ENCODE results near the gene METTL23.
"Not testable (repeated sequence)": the region's sequence is repeated elsewhere in the genome, so short reads cannot be mapped to it uniquely, and the experiment has no call there.

The METTL23 gene

DNA sequence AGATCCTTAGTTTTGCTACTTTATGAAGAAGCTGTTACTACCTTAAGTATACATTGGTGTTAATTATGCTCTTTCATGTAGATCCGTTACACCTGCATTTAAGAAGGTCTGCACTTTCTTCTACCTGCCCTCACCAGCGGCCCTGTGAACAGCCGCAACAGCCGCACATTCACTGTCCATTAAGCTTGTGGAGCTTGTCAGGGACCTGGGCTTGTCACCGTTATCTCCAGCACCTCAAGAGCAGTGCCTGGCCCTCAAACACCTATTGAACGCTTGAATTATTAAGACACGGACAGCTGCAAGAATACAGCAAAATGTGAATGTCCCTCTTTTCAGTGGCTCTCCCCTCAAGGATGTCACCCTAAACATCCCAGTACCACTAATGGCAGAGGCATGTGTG lies 12.9 kb upstream of the METTL23 start:
- no peak for DNase-seq (ENCODE audit: low spot score)

DNA sequence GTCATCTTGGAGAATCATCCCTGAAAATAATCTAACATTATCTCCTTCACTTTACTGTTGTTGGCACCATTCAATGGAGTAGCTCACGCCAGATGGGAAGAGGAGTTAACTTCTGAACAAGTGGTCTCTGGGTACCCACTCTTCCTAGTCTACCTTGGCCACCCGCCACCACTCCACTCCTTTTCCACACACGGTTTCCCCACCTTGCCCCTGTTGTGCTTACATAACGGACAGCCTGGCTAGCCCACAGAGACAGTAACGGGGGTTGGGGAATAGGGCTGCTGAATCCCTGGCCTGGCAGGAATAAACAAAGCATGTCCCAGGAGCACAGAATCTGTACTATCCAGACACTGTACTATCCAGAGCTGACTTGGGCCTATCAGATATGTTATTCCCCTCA lies 12.3 kb upstream of the METTL23 start:
- no peak for DNase-seq (ENCODE audit: low spot score)

DNA sequence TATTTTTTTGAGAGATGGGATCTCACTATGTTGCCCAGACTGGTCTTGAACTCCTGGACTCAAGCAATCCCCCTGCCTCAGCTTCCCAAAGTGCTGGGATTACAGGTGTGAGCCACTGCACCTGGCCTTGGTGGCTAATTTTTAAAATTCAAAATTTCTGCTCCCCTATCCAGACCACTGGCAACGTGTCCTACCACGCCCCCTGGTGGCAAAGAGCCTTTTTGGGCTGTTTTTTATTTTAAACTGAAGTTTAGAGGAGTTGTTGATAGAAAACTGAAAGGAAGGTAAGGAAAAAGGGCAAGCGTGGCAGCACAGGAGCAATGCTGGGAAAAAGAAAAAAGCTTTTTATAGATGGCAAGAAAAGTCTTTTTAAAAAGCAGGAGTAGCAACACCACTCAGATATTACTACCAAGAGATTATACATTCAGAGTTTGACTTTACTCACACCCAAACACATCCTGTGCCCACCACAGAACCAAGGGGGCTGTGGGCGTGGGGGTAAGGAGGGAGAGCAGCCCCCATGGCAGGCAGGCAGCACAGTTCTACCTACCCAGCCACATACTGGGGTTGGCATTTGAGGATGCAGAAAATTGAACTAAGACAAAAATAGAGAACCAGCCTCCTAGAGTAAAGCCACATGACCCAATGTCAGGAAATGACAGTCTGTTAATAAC lies 11.7 kb upstream of the METTL23 start:
- DNase-seq (ENCODE audit: low spot score), result no peak

DNA sequence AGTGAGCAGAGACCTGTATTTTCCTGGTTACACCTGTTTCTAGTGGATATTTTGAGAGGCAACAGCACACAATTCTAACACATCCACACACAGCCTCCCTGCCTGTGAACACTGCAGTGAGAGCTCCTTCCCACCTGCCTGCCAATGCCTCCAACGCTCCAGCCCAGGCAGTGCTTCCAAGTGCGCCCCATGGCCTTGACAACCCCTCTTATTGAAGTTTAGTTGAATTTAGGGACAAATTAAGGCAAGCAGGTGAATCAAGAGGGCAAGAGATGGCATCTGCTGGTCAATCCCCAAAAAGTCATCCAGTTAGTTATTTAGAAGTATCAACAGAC lies 11.2 kb upstream of the METTL23 start:
- no peak for DNase-seq (ENCODE audit: low spot score)

DNA sequence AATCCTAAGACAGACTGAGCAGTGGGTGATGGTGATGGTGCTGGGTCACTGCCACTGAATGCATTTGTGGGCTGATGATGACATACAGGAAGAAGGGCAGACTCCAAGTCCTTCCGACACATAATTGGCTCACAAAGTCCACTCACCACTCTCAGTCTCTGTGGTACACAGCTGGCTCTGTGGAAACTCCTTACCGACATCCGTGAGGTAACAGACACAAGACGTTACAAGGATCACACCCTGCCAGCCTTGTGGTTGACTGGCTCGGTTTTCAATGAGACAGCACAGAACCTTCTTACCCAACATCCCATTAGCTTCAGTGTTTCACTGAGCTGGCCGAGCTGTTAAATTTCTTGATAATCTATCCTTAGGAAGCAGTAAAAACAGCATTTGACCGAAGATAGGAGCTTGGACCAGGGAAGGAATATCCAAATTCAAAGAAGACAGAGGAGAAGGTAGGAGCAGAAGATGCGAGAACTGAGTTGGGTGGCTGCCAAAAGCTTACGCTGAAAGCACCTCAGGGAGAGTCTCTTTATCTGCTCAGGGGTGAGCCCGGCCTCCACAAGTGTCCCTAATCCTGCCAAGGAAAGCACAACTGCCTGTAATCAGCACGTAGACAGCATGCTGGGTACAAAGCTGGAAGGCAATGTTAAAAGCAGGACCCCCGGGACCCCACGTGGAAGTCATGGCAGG lies 10.3 kb upstream of the METTL23 start:
- DNase-seq (ENCODE audit: low spot score), result no peak

DNA sequence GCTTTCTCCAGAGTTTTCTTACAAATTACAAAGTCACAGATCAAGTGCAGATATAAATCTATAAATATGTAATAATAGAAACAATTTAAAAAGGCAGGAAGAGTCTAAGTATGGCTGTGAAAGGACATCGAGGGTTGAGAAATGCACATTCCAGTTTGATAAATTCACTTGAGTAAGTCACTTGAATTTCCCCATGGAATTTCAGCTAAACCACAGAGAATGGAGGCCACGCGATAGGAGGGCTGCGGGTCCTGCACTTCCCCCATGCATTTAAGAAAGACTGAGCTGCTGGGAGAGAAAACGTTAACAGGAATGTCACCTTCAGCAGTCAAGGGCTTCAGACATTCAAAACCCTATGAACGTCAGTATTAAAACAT lies 9.8 kb upstream of the METTL23 start:
- no peak for DNase-seq (ENCODE audit: low spot score)

DNA sequence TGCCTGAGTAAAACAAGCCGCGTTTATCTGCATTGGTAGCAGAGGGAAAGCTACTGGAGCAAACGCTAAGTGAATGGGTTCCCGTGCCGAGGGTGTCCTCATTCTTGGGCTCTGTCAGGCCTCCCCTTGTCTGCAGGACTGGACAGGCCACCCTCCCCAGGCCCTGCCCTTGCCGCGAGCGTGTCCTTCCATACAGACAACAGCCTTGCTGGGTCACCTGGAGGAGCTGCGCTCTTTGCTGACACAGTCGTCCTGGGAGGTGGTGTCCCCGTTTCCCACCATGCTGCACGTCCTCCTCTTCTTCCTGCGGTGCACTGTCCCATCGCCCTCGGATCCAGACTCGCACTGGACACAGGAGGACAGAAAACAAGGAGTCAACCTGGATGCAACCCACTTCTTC lies 8.1 kb upstream of the METTL23 start:
- DNase-seq (ENCODE audit: low spot score), result no peak

DNA sequence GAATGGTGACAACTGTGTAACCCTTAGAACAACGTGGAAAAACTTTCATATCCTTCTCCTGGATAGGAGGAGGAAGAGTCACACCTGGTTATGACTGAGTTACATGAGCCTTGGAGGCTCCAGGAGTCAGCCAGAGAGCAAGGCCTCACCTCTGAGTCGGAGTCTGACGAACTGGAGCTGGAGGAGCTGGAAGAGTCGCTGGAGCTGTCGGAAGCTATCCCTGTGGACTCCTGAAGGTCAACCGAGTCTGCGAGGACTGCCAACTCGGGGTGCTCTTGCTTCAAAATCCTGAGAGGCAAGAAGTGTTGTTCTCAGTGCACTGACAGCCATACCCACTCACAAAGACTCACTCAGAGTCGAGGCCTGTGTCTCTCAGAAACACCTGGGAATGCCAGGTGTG lies 6.4 kb upstream of the METTL23 start:
- no peak for DNase-seq (ENCODE audit: low spot score)

DNA sequence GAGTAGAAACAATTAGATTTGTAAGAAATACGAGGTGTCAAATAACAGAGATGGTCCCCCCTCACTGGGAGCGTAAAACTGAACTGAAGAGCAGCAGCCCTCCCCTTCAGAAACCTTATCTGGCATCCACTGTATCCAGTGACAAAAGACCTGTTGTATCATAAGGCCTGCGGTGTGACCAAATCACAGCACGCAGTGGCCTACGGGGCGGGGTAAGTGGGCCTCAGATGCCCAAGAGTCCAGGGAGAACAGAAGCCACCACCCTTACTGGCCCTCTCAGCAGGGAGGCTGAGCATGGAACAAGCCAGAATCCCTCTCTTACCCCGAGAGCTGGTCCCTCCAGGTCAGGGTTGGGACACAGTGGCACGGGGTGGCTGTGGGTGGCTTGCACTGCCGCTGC lies 5.7 kb upstream of the METTL23 start:
- DNase-seq (ENCODE audit: low spot score), result no peak

DNA sequence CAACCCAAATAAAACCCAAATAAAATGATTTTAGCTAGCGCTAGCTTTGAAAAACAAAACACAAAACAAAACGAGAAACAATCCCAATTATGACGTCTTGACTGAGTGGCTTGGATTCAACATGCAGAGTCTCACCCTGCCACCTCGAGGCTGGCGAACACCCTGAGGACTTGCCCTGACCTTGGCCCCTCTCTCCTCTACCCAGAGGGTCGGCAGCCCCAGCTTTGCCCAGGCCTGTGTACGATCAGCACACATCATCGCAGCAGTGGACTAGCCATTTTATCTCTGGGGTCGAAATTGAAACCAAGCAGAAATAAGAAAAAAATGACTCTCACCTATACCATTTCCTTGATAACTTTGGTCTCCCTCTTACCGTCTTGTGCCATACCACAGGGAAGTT lies 5.2 kb upstream of the METTL23 start:
- no peak for DNase-seq (ENCODE audit: low spot score)

DNA sequence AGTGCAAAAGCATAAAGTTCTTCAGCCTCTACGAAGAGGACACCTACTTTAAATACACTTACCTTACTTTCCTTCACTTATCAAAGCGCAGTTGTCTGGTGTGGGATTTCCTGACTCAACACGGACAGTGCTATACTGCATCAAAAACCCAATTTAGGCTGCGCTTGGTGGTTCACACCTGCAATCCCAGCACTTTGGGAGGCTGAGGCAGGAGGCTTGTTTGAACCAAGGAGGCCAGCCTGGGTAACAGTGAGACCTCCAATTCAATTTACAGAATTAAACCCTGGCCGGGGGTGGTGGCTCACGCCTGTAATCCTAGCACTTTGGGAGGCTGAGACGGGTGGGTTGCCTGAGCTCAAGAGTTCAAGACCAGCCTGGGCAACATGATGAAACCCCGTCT lies 4.4 kb upstream of the METTL23 start:
- no peak for DNase-seq (ENCODE audit: low spot score)

DNA sequence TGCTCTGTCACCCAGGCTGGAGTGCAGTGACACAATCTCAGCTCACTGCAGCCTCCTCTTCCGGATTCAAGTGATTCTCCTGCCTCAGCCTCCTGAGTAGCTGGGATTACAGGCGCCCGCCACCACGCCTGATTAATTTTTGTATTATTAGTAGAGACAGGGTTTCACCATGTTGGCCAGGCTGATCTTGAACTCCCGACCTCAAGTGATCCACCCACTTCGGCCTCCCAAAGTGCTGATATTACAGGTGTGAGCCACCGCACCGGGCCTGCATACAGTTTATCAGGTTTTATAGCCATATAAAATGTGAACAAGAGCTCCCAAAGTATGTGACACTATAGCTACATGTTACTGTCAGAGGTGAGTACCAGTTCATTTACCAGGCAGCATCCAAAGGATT lies 3.7 kb upstream of the METTL23 start:
- not testable (repeated sequence) for DNase-seq (ENCODE audit: low spot score)

DNA sequence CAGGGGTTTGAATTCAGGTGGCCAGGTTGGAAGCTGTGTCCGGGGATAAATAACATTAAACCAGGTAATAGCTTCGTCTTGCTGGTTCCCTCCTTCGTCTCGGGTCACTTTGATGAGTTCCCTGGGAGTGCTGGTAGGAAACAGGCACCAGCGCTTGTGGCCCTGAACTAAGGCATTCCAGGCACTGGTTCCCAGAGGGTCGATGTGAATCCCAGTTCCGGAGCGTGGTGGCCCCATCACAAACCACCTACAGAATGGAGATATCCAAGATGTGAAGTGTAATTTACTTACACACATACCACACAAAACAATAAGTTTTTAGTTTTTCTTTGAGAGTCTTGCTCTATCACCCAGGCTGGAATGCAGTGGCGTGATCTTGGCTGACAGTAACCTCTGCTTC lies 2.8 kb upstream of the METTL23 start:
- no peak for DNase-seq (ENCODE audit: low spot score)

DNA sequence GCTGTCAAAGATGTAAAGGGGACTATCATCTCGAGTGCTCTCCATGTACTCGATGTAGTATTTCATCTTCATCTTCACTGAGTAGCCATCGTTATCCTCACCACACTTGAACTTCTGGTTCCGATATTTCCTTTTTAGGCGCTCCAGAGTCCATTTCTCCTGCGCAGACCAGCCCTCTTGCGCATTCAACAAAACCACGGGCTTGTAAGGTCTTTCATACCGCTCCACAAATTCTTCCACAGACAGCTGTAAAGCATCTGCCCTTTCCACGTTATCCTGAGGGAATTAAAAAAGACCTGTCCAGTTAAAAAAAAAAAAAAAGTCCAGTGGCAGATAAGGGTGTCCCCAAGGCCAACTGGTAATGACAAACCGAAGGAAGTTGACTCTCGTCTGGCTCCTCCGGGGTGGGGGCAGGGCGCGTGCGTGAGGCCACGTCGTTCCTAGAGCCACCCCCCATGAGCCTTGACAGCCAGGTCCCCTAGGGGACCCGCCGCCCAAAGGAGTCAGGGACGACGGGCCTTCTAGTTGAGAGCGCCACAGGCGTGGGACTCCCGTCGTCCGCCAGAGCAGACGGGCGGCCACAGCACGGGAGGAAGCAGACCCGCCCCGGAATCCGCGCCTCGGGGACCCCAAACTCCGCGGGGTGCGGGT lies 934 bp upstream of the METTL23 start:
- DNase-seq (ENCODE audit: low spot score), result no peak

DNA sequence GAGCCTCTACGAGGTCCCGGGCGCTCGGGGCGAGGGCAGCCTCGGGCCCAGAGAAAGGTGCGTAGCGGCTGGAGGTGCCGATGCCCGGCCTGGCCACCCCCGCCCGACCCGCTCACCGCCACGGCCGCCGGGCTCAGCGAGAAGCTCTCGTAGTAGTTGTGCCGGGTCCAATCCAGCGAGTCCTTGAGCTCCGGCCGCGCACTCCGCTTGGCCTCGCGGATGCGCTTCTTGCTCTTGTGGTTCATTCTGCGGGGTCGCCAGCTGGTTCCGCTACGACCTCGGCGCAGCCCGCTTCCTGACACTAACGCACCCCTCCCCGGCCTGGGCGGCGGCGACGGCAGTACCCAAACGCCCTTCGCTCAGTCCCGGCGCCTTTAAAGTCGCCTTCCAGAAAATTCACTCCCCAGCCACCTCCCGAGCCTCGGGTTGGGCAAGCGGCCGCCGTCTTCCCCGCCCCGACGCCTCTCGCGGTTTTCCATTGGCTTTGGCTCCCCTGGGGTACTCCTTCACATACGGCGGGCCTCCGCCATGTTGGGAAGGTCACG lies 336 bp upstream of the METTL23 start, which contains the start of gene JMJD6:
Gene JMJD6 (minus strand): TSS at position 376 of the 545 bp plus-strand sequence. CDS start 131 bp downstream, at position 245.
- peak; percentile 96 for DNase-seq (ENCODE audit: low spot score)

DNA sequence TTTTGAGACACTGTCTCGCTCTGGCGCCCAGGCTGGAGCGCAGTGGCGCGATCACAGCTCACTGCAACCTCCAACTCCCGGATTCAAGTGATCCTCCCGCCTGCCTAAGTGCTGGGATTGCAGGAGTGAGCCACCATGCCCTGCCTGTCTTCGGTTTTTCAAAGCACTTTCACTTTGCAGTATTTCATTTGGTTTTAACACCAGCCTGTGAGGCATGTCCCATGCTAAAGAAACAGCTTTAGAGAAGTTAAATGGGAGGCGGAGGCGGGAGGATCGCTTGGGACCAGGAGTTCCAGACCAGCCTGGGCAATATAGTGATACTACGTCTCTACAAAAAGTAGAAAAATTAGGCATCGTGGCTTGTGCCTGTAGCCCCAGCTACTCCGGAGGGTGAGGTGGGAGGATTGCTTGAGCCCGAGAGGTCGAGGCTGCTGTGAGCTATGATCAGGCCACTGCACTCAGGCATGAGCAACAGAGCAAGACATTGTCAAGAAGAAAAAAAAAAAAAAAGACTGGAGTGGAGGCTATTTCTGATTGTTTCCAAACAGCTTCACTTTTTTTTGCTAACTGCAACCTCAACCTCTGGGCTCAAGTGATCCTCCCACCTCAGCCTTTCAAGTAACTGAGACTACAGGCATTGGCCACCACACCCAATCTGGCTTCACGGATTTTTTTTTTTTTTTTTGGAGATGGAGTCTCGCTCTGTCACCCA lies 1.3 kb downstream of the METTL23 start:
- DNase-seq (ENCODE audit: low spot score), result no peak

DNA sequence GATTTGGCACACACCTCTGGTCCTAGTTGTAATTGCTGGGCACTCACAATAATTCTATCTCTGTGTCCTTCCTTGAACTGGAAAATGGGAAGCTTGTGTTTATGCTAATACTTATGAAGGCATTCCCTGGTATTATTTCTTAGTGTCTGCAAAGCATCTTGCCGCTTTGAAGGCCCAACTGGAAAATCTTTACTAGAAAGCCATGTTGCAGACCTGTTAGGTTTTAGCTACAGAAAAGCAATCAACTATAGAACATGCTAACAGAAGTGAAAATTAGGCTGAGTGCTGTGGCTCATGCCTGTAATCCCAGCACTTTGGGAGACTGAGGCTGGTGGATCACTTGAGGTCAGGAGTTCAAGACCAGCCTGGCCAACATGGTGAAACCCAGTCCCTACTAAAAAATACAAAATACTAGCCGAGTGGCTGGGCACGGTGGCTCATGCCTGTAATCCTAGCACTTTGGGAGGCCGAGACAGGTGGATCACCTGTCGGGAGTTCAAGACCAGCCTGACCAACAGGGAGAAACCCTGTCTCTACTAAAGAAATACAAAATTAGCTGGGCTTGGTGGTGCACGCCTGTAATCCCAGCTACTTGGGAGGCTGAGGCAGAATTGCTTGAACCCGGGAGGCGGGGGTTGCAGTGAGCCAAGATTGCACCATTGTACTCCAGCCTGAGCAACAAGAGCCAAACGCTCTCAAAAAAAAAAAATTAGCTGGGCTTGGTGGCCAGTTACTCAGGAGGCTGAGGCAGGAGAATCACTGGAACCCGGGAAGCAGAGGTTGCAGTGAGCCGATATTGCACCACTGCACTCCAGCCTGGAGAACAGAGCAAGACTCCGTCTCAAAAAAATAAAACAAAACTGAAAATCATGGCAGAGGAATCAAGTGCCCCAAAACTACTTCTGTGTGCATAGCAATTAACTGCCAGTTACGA lies 5.4 kb downstream of the METTL23 start:
- not testable (repeated sequence) for DNase-seq (ENCODE audit: low spot score)

DNA sequence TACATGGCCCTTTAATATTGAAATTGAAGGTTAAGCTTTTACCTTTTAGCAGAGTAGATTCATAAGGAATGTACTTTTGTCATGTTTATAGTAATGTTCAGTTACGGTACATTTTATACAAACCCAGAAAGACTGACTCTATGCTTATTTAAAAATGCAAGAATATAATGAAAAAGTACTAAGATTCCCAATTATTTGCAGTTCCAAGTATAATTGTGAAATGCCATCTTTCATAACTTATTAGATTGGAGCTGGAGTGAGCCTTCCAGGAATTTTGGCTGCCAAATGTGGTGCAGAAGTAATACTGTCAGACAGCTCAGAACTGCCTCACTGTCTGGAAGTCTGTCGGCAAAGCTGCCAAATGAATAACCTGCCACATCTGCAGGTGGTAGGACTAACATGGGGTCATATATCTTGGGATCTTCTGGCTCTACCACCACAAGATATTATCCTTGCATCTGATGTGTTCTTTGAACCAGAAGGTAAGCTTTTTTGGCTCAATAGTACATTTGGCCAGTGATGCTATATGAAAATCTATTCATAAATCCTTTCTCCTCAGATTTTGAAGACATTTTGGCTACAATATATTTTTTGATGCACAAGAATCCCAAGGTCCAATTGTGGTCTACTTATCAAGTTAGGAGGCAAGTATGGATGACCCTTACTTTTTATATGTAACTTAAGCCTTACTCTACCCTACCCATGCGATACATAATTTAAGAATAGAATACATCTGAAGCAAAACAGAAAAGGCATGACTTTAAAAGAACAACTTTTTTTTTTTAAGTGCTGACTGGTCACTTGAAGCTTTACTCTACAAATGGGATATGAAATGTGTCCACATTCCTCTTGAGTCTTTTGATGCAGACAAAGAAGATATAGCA lies 6.3 kb downstream of the METTL23 start:
- DNase-seq (ENCODE audit: low spot score), result no peak

DNA sequence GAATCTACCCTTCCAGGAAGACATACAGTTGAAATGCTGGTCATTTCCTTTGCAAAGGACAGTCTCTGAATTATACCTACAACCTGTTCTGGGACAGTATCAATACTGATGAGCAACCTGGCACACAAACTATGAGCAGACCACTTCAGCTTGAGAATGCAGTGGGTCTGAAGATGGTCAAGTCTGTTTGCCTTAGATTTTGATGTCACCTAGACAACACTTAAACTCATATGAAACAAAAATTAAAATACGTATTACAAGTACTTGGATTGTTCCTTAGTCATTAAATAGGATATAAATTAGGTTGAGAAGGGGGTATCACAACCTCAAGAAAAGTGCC lies 6.9 kb downstream of the METTL23 start:
- no peak for DNase-seq (ENCODE audit: low spot score)

DNA sequence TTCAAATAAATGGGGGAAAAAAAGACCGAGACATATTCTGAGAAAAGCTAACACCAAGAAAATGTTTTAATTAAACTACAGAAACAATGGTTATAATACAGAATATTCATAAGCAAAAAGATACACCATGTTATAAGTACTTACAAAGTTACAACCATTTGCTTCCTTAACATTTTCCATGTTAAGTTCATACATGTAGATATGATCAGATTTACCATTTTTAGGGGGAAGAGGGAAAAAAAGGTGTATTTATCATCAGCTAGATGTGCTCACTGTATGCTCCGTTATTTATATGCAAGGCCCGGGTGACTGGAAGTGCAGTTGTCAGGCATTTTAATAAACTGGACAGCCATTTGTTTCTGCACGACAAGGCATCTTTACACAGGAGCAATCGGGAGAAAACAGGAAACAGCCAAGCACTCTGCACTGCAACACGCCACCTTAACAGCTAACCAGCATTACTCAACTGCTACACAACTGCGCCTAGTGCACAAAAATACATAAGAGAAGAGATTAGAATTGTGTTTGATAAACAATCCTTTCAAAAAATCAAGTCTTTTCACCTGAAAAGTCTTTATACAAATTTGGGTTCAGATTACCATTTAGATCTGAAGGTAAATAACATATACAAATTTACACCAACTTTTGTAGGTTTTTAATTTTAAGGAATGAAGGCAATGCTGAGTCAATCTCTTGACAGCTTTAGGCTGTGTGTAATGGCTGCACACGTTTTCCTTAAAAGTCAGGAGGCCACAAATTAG lies 7.6 kb downstream of the METTL23 start:
- no peak for DNase-seq (ENCODE audit: low spot score)
